Upper lobe of left lung (tissue), 6 donors: ENCODE results near the gene OAS2. TPM values are rescaled to one million over a fixed set of nuclear protein-coding genes. Genes with fewer than 3 reads are reported as not detected.
"Not testable (repeated sequence)": the region's sequence is repeated elsewhere in the genome, so short reads cannot be mapped to it uniquely, and the experiment has no call there.

ENCODE experiments used
- ATAC-seq, 2 donors: fragments of 200-7000 bp; cut with Tn5 transposase; one replicate each; pipeline ENCODE4 v1.9.1; 2022; ENCODE audit warnings: mild to moderate bottlenecking in 2 of 2, moderate library complexity in 2 of 2; ENCODE audit not compliant: low FRiP score in 2 of 2
- DNase-seq, 2 donors: peaks; one replicate each; pipeline ENCODE4 v3.0.0-alpha.2; 2019 to 2020
- H3K27ac ChIP-seq, 4 donors: fragments of 200-600 bp; sonication (generic); one replicate each; pipeline ENCODE4 v1.5.1; 2016 to 2019
- H3K27me3 ChIP-seq, 4 donors: fragments of 200-600 bp; sonication (generic); one replicate each; pipeline ENCODE4 v1.5.1; 2017 to 2019
- H3K36me3 ChIP-seq, 4 donors: fragments of 200-600 bp; sonication (generic); one replicate each; pipeline ENCODE4 v1.5.1; 2016 to 2019
- H3K4me1 ChIP-seq, 4 donors: fragments of 200-600 bp; sonication (generic); one replicate each; pipeline ENCODE4 v1.5.1; 2018 to 2019
- H3K4me3 ChIP-seq, 4 donors: fragments of 200-600 bp; sonication (generic); one replicate each; pipeline ENCODE4 v1.5.1; 2017 to 2019; ENCODE audit warnings: mild to moderate bottlenecking in 2 of 4, moderate library complexity in 1 of 4
- H3K9me3 ChIP-seq, 4 donors: fragments of 200-600 bp; sonication (generic); one replicate each; pipeline ENCODE4 v1.5.1; 2018 to 2019
- CTCF ChIP-seq, 6 experiments: fragments of 450-650 bp in 4 of 6; fragments of 200-600 bp in 2 of 6; sonication (generic) in 2 of 6; IDR thresholded peaks; one replicate each; pipeline ENCODE4 v1.5.1; 2016 to 2019; ENCODE audit warnings: antibody characterized with exemption in 6 of 6
- EP300 ChIP-seq, 4 donors: sonication (generic); formaldehyde crosslinking; IDR thresholded peaks; one replicate each; pipeline ENCODE4 v1.5.1; 2017; ENCODE audit warnings: antibody characterized with exemption in 4 of 4, control low read depth in 2 of 4
- POLR2A ChIP-seq, 4 donors: fragments of 450-650 bp; IDR thresholded peaks; one replicate each; pipeline ENCODE4 v1.5.1; 2016 to 2017; ENCODE audit warnings: antibody characterized with exemption in 4 of 4, mild to moderate bottlenecking in 2 of 4
- POLR2AphosphoS5 ChIP-seq, 2 donors: sonication (generic); formaldehyde crosslinking; IDR thresholded peaks; one replicate each; pipeline ENCODE4 v1.5.1; 2017; ENCODE audit warnings: antibody characterized with exemption in 2 of 2
- WGBS, 2 donors: methylation state at CpG; one replicate each; pipeline ENCODE4 v1.1.5; 2017 to 2018; 5-methylcytosine and 5-hydroxymethylcytosine counted together
- total RNA-seq, 6 donors: library from RNA; depleted of rRNA in 4 of 6; stranded (reverse); fragments of >200 nt in 4 of 6; gene quantifications; one replicate each; pipeline versions ENCODE4 v1.1.0 to v1.2.1, GENCODE V29; 2016 to 2021
- donor health status: DM: no; HTN: no; CAD: no; lungs with moderate emphysema.
- donor health status: DM: no; HTN: yes; CAD: no; lungs with severe emphysema.

OAS2 gene
- total RNA-seq, 6 donors from 2014 or later: 17.2 to 59.7 (median 20.1) TPM

DNA sequence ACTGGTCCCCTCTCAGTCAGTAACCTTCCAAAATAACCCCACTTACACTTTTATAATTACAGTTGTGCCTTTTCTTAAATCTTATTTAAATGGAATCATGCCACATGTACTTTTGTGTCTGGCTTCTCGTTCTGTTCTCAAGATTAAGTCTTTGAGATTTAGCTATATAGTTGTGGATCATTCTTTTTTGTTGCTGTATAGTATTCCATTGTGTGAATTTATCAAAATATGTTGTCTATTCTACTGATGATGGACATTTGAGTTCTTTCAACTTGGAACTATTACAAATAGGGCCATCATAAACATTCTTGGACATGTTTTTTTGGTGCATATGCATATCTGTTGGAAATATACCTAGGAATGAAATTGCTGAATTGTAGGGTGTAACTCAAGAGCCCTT is 31.0 kb upstream of the OAS2 start:
- Histone ChIP-seq H3K27ac (no peak overlapping the region), H3K4me1 (no peaks in the 10 kb centered on the region), H3K27me3 (no peaks in the 10 kb centered on the region), H3K4me3 (no peak overlapping the region), H3K36me3 (peaks cover 5 to 87% (median 33%) of the 10 kb centered on the region in 4 donors), H3K9me3 (no peaks in the 10 kb centered on the region)
- no peak for TF ChIP-seq CTCF (IDR thresholded peaks at IDR 0.05)
- TF ChIP-seq POLR2AphosphoS5 (IDR thresholded peaks at IDR 0.05): no peak
- no peak for TF ChIP-seq EP300 (IDR thresholded peaks at IDR 0.05)
- no peak for TF ChIP-seq POLR2A (IDR thresholded peaks at IDR 0.05)
- WGBS, 2 donors: 0 to 38% methylated on average over 1 of the region's 1 CpG
- DNase-seq (no peak), ATAC-seq (no peak)

GRCh38 chr12:112947761-112948160 is 30.6 kb upstream of the OAS2 start:
- no peak for TF ChIP-seq CTCF (IDR thresholded peaks at IDR 0.05)

GRCh38 chr12:112948806-112949205 is 29.5 kb upstream of the OAS2 start:
- no peaks in the 10 kb centered on the region for H3K4me1 ChIP-seq
- ATAC-seq (no peak), DNase-seq (peak in 1 of 2 donors; percentile 29)
- TF ChIP-seq POLR2AphosphoS5 (IDR thresholded peaks at IDR 0.05) (no peak), POLR2A (IDR thresholded peaks at IDR 0.05) (no peak), EP300 (IDR thresholded peaks at IDR 0.05) (no peak), CTCF (IDR thresholded peaks at IDR 0.05) (no peak)
- H3K27me3 ChIP-seq: no peaks in the 10 kb centered on the region
- 95 to 97% methylated on average over 2 to 7 of the region's 7 CpGs for WGBS, 2 donors
- no peak overlapping the region for H3K4me3 ChIP-seq
- H3K36me3 ChIP-seq: peaks cover 5 to 79% (median 33%) of the 10 kb centered on the region in 4 donors
- H3K9me3 ChIP-seq: no peaks in the 10 kb centered on the region
- H3K27ac ChIP-seq: no peak overlapping the region

More at GRCh38 chr12:112947761-112948160, 30.6 kb upstream of the OAS2 start:
- ATAC-seq: no peak
- no peaks in the 10 kb centered on the region for H3K4me1 ChIP-seq
- H3K9me3 ChIP-seq: no peaks in the 10 kb centered on the region
- no peak for DNase-seq
- no peaks in the 10 kb centered on the region for H3K27me3 ChIP-seq
- no peak overlapping the region for H3K4me3 ChIP-seq
- H3K36me3 ChIP-seq: peaks cover 5 to 82% (median 33%) of the 10 kb centered on the region in 4 donors
- WGBS, 2 donors: 96 to 99% methylated on average over 4 to 5 of the region's 5 CpGs
- H3K27ac ChIP-seq: no peak overlapping the region

DNA sequence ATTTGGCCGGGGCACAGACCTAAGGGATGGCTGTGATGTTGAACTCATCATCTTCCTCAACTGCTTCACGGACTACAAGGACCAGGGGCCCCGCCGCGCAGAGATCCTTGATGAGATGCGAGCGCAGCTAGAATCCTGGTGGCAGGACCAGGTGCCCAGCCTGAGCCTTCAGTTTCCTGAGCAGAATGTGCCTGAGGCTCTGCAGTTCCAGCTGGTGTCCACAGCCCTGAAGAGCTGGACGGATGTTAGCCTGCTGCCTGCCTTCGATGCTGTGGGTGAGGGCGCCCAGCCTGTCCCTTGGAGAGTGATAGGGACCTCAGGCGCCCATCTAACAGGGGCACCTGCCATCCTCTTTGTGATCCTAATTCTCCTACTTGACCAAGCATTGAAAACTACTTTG is 27.6 kb upstream of the OAS2 start:
- Histone ChIP-seq H3K4me3 (no peak overlapping the region), H3K4me1 (no peaks in the 10 kb centered on the region), H3K27ac (no peak overlapping the region), H3K36me3 (peaks cover 5 to 60% (median 27%) of the 10 kb centered on the region in 4 donors), H3K27me3 (no peaks in the 10 kb centered on the region), H3K9me3 (no peaks in the 10 kb centered on the region)
- DNase-seq (peak in 1 of 2 donors; percentile 37), ATAC-seq (no peak)
- TF ChIP-seq CTCF (IDR thresholded peaks at IDR 0.05): no peak
- no peak for TF ChIP-seq EP300 (IDR thresholded peaks at IDR 0.05)
- TF ChIP-seq POLR2A (IDR thresholded peaks at IDR 0.05): no peak
- TF ChIP-seq POLR2AphosphoS5 (IDR thresholded peaks at IDR 0.05): no peak
- 93 to 100% methylated on average over 2 to 11 of the region's 11 CpGs for WGBS, 2 donors

GRCh38 chr12:112957125-112957524 is 21.2 kb upstream of the OAS2 start:
- H3K4me1 ChIP-seq, H3K4me3 ChIP-seq, H3K9me3 ChIP-seq, H3K27me3 ChIP-seq, H3K27ac ChIP-seq, ATAC-seq, DNase-seq: not testable (repeated sequence)
- peaks cover 2 to 32% (median 13%) of the 10 kb centered on the region in 4 donors for H3K36me3 ChIP-seq
- WGBS, 2 donors: 91 to 100% methylated on average over 4 of the region's 4 CpGs
